ENCODE measurements around the gene CFAP45. TPM values are rescaled to one million over a fixed set of nuclear protein-coding genes. Genes with fewer than 3 reads are reported as not detected.

Gene CFAP45
- total RNA-seq, 1 donor from 2014 or later = 1.7 TPM

DNA sequence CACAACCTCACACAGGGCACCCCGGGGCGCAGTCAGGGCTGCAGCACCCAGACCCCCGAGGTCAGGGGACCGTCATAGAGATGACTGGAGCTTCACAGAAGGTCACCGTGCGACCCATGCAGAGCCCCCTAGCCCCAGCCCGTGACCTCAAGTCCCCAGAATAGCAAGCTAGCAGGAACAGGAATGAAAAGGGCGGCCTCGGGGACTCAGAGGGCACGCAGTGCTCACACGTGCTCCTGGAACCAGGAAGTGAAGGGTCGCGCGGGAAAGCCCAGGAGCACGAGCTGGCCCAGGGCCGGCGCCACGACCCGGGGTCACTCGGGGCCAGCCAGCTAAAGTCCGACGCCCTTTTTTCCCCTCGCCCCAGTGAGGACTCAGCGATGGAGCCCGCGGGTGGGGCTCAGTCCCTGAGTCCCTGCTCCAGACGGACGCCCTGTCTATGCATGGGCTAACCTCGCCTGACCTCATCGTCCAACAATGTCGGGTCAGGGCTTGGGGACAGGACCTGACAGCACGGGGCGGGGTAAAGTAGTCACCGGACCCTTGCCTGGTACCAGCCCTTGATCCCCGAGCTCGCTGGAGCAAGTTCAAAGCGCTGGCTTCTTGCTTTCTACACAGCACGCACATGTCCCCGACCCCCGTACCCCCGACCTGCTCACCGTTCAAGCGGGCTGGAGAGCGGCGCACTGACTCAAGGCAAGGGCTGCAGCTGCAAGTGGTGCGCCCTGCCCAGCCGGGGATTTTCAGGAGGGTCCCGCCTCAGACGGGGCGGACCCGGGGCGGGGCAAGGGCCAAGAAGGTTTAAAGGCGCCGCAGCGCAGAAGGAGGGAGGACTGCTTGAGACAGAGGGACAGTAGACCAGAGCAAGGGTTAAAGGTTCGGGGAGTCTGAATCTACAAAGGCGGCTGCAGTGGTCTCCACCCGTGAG is 25.1 kb upstream of the CFAP45 start, which contains the start of gene TAGLN2:
TSS of gene TAGLN2 (minus strand) at position 717 of the 928 bp plus-strand sequence. CDS start 4,998 bp downstream, outside the sequence.
- Mint-ChIP-seq H3K36me3 (ENCODE audit: low read depth) (peaks cover 25% of the 10 kb centered on the region), H3K4me1 (ENCODE audit: low read depth) (peaks cover 57% of the 10 kb centered on the region), H3K27ac (peak within 1 kb of the TSS; percentile 99), H3K9me3 (no peaks in the 10 kb centered on the region), H3K27me3 (ENCODE audit: insufficient read depth) (peaks cover 1% of the 10 kb centered on the region), H3K4me3 (peak within 1 kb of the TSS; percentile 94)
- DNase-seq (ENCODE audit: low spot score) = peak; percentile 92
- intact Hi-C loops (cut with micrococcal nuclease) = loop anchor here (1.0 to 10.0 kb wide), 7 partner anchors 11 to 1120 kb away; partner anchors contain the start of genes DCAF8, DUSP23, IGSF8 and PIGM

DNA sequence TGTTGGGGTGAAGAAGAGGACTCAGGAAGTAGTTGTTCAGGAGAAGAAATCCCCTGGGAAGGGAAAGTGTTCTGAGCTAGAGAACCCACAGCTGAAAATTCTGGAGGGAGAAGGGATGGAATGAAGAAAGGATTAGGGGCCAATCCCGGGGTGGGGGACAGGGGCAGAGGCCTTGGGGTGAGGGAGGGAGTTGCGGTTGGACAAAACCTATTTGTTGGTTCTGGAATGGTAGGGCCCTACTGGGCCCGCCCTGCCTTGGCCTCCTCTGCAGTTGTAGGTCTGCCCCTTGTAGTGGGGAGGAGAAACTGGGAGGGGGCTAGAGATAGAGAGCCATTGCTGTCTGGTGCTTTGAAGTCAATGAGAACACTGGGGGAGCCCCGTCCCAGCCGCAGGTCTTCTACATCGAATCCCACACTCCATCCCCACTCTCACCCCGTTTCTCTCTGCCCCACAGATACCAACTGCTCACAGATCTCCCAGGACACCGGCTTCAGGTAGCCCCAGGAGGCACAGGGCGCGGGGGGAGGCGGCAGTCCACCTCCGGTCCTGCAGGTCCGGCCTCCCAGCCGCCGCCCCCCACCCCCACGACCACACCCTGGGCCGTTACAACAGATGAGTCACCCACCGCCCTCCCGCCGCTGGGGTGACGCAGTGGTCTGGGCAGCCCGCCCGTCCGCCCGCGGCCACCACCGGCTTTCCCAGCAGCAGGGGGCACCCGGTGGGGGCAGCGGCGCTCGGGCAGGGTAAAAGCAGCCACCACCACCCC is 24.2 kb upstream of the CFAP45 start:
- Mint-ChIP-seq H3K27me3 (ENCODE audit: insufficient read depth) (peaks cover 1% of the 10 kb centered on the region), H3K27ac (peak overlapping the region; percentile 99), H3K9me3 (no peaks in the 10 kb centered on the region), H3K4me1 (ENCODE audit: low read depth) (peaks cover 57% of the 10 kb centered on the region), H3K36me3 (ENCODE audit: low read depth) (peaks cover 32% of the 10 kb centered on the region), H3K4me3 (peak overlapping the region; percentile 94)
- DNase-seq (ENCODE audit: low spot score) = peak; percentile 60
- intact Hi-C loops (cut with micrococcal nuclease) = loop anchor here (5.0 to 10.0 kb wide), 2 partner anchors 912 to 1121 kb away; partner anchors contain the start of gene USF1

DNA sequence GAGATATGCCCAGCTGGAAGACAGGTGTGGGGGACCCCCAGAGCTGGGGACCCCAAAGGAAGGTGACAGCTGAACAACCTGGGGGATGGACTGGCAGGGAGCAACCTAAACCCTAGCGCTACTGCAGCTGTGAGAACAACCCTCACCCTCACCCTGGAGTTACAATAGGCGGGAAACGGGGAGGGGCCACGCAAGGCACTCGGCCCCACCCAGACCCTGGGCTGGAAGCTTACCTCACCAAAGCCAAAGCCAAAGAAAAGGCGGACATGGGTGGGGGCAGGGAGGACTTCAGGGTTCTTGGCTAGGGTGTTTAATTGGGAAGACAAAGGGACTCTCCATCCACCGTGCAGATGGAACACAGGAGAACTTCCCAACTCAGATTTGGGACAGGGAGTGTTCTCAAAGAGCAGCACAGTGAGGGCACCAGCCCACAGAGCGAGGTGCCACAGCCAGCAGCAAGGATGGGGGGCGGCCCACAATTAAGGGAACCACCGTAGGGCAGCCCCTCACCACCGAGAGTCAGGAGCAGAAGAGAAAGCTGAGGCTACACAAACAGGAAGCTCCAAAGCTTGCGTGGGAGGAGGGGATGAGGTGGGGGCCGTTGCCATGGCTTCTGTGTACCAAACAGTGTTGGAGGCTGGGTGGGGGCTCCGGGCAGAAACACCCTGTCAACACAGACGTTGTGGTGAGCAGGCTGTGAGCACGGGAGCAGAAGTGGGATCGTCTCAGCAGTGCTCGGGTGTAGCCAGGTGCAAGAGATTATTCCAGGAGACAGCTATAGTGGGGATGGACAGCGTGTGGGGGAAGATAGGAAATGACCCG is 23.4 kb upstream of the CFAP45 start:
- H3K4me3 Mint-ChIP-seq = peak overlapping the region; percentile 94
- no peaks in the 10 kb centered on the region for H3K9me3 Mint-ChIP-seq
- peak overlapping the region; percentile 99 for H3K27ac Mint-ChIP-seq
- H3K27me3 Mint-ChIP-seq (ENCODE audit: insufficient read depth) = peaks cover 1% of the 10 kb centered on the region
- intact Hi-C loops (cut with micrococcal nuclease) = loop anchor here (1.0 to 10.0 kb wide), 4 partner anchors 97 to 1121 kb away; partner anchors contain the start of genes SLAMF8 and USF1
- peak; percentile 88 for DNase-seq (ENCODE audit: low spot score)
- peaks cover 38% of the 10 kb centered on the region for H3K36me3 Mint-ChIP-seq (ENCODE audit: low read depth)
- peaks cover 58% of the 10 kb centered on the region for H3K4me1 Mint-ChIP-seq (ENCODE audit: low read depth)

DNA sequence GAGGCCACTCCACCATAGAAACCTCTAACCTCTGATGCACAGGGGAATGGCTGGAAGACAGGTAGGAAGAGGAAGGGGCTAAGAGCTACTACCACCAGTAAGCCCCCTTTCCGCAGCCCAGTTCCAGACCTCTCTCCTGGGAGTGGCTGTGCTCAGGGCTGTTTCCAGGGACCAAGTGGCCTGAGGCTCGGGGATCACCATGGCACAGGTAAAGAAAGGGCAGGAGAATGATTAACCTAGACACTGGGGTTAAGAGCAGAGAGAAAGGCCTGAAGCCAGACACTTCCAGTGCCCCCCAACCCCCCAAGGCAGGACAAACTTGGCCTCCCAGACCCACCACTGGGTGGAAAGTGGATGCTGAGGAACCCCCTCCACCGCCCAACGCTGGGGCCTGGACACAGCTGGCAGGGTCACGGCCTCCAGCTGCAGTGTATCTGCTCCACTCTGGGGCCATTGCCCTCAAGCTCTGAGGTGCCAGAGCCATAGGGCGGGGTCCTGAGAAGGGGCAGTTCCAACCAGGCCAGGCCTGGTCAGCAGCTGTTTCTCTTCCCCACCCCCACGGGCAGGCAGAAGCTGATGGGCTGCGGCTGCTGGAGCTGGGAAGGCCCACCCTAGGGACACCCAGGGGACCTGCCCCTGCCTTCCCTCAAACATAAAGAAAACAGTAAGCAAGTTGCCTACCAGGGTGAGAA is 22.7 kb upstream of the CFAP45 start:
- Mint-ChIP-seq H3K27me3 (ENCODE audit: insufficient read depth) (peaks cover 1% of the 10 kb centered on the region), H3K4me3 (peak overlapping the region; percentile 94), H3K4me1 (ENCODE audit: low read depth) (peaks cover 66% of the 10 kb centered on the region), H3K9me3 (no peaks in the 10 kb centered on the region), H3K27ac (peak overlapping the region; percentile 99), H3K36me3 (ENCODE audit: low read depth) (peaks cover 46% of the 10 kb centered on the region)
- peak; percentile 27 for DNase-seq (ENCODE audit: low spot score)
- intact Hi-C loops (cut with micrococcal nuclease) = loop anchor here (1.0 to 10.0 kb wide), 4 partner anchors 96 to 1122 kb away; partner anchors contain the start of genes SLAMF8 and USF1

DNA sequence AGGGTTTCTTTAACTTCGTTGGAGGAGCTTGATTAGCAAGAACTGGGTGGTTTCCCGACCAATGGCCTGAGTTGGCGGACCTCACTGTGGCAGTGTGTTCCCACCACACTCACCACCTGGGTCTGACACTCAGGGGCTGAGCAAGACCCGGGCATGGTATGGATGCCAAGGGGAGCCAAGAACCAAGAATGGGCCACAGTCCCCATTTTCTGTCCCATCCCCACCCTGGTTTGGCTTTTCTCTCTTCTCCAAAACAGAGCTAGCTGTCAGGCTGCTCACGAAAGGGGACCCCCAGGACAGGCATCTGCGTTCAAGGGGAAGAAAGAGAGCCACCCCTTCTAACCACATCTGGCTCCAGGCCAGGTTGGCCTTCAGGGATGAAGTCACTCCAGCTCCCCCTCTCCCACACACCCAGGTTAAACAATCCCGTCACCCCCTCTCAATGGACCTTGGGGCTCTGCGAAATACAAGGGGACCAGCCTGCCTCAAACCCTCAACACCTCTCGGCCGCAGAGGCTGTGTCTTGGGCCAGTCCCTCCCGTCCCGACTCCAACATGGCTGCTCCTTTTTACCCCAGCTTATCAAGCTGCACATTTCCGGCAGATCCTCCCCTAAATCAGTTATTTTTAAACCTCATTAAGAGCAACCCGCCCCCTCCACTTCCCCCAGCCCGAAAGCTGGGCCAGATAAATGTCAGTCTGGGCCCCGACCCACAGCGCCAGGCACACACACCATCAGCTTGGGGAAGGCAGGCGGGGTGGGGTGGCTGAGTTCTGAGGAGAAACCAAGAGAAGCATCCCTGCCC is 21.9 kb upstream of the CFAP45 start:
- peak overlapping the region; percentile 94 for H3K4me3 Mint-ChIP-seq
- H3K36me3 Mint-ChIP-seq (ENCODE audit: low read depth) = peaks cover 50% of the 10 kb centered on the region
- peak overlapping the region; percentile 99 for H3K27ac Mint-ChIP-seq
- no peaks in the 10 kb centered on the region for H3K9me3 Mint-ChIP-seq
- peaks cover 1% of the 10 kb centered on the region for H3K27me3 Mint-ChIP-seq (ENCODE audit: insufficient read depth)
- peak; percentile 19 for DNase-seq (ENCODE audit: low spot score)
- intact Hi-C loops (cut with micrococcal nuclease) = loop anchor here (5.0 to 10.0 kb wide), 2 partner anchors 910 to 1123 kb away; partner anchors contain the start of gene USF1
- H3K4me1 Mint-ChIP-seq (ENCODE audit: low read depth) = peaks cover 70% of the 10 kb centered on the region

DNA sequence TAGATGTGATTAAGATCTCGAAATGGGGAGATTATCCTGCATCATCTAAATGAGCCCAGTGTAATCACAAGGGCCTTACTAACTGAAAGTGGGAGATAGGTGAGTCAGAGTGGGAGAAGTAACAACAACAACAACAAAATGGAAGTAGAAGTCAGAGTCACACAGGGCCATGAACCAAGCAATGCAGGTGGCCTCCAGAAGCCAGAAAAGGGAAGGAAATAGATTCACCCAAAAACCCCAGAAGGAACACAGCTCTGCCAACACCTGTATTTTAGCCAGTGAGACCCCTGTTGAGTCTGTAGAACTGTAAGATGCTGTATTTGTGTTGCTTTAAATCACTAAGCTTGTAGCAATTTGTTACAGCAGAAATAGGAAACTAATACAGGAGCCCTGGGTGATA is 21.3 kb upstream of the CFAP45 start:
- H3K27ac Mint-ChIP-seq = peak overlapping the region; percentile 99
- peaks cover 55% of the 10 kb centered on the region for H3K36me3 Mint-ChIP-seq (ENCODE audit: low read depth)
- peak; percentile 27 for DNase-seq (ENCODE audit: low spot score)
- H3K27me3 Mint-ChIP-seq (ENCODE audit: insufficient read depth) = peaks cover 1% of the 10 kb centered on the region
- peak overlapping the region; percentile 94 for H3K4me3 Mint-ChIP-seq
- intact Hi-C loops (cut with micrococcal nuclease) = loop anchor here (5.0 to 10.0 kb wide), 2 partner anchors 909 to 1124 kb away; partner anchors contain the start of gene USF1
- no peaks in the 10 kb centered on the region for H3K9me3 Mint-ChIP-seq
- peaks cover 63% of the 10 kb centered on the region for H3K4me1 Mint-ChIP-seq (ENCODE audit: low read depth)

DNA sequence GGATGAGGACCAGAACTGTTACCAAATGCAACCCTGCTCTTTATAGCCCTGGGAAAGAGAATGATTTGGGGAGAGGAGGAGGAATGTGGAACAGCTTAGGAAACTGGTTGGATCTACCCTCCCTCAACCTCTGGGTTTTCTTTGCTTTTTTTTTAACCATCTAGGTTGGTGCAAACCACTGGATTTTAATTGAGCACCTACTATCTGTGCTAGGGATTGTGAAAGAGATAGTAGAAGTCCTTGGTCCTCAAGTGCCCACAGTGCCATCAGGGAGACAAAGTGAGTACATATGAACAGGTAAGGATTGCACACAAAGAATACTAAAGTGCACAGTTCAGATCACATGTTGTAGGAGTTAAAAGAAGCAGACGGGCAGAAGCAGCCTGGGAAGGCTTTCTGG is 20.7 kb upstream of the CFAP45 start:
- Mint-ChIP-seq H3K4me1 (ENCODE audit: low read depth) (peaks cover 57% of the 10 kb centered on the region), H3K4me3 (peak overlapping the region; percentile 94), H3K27me3 (ENCODE audit: insufficient read depth) (peaks cover 1% of the 10 kb centered on the region), H3K36me3 (ENCODE audit: low read depth) (peaks cover 58% of the 10 kb centered on the region), H3K27ac (peak overlapping the region; percentile 99), H3K9me3 (no peaks in the 10 kb centered on the region)
- DNase-seq (ENCODE audit: low spot score) = no peak
- intact Hi-C loops (cut with micrococcal nuclease) = loop anchor here (5.0 to 10.0 kb wide), 2 partner anchors 908 to 1124 kb away; partner anchors contain the start of gene USF1

DNA sequence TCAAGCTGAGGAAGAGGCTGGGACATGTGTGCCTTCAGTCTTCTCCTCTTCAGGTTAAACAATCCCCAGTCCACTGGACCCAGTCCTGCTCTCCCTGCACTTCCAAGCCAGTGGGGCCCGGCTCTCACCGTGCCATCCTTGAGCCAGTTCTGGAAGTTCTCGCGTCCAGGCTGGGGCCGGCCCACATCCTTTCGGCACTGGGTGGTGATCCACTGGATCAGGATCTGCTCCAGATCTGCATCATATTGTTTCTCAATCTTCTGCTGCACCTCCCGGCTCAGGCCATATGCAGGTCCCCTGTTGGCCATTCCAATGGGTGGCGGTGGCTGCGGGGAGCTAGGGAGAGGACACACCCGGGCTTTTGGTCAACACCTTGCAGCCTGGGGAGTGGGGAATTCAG is 20.2 kb upstream of the CFAP45 start:
- no peak for DNase-seq (ENCODE audit: low spot score)
- Mint-ChIP-seq H3K27ac (peak overlapping the region; percentile 99), H3K9me3 (no peaks in the 10 kb centered on the region), H3K4me3 (no peak overlapping the region), H3K36me3 (ENCODE audit: low read depth) (peaks cover 58% of the 10 kb centered on the region), H3K4me1 (ENCODE audit: low read depth) (peaks cover 53% of the 10 kb centered on the region), H3K27me3 (ENCODE audit: insufficient read depth) (peaks cover 1% of the 10 kb centered on the region)
- intact Hi-C loops (cut with micrococcal nuclease) = loop anchor here (5.0 to 10.0 kb wide), 2 partner anchors 908 to 1125 kb away; partner anchors contain the start of gene USF1

DNA sequence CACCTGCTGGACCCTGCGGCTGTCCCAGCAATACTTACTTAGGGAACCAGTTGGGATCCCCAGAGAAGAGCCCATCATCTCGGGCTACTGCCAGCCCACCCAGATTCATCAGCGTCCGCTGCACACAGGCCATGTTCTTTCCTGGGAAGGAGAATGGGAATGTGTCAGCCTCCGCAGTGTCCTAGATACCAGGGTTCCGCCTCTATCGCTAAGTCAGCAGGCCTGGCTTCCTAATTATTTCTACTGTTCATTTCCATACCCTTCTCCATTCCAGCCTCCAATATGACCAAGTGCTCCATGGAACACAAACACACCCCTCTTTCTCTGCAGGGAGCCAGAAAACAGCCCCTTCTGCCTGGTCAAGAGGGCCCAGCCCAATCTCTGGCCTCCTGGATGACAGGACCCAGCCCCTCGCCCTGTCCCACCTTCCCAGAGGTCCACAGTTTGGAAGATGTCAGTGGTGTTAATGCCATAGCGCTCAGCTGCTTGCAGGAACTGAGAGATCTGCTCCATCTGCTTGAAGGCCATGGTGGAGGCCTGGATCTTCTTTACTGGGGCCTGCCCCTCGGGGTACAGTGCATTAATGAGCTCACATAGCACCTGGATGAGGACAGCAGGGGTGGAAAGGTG is 19.4 kb upstream of the CFAP45 start:
- no peak for DNase-seq (ENCODE audit: low spot score)
- intact Hi-C loops (cut with micrococcal nuclease) = no loop called here
- Mint-ChIP-seq H3K27ac (no peak overlapping the region), H3K36me3 (ENCODE audit: low read depth) (peaks cover 61% of the 10 kb centered on the region), H3K4me1 (ENCODE audit: low read depth) (peaks cover 55% of the 10 kb centered on the region), H3K27me3 (ENCODE audit: insufficient read depth) (peaks cover 1% of the 10 kb centered on the region), H3K4me3 (no peak overlapping the region), H3K9me3 (no peaks in the 10 kb centered on the region)

DNA sequence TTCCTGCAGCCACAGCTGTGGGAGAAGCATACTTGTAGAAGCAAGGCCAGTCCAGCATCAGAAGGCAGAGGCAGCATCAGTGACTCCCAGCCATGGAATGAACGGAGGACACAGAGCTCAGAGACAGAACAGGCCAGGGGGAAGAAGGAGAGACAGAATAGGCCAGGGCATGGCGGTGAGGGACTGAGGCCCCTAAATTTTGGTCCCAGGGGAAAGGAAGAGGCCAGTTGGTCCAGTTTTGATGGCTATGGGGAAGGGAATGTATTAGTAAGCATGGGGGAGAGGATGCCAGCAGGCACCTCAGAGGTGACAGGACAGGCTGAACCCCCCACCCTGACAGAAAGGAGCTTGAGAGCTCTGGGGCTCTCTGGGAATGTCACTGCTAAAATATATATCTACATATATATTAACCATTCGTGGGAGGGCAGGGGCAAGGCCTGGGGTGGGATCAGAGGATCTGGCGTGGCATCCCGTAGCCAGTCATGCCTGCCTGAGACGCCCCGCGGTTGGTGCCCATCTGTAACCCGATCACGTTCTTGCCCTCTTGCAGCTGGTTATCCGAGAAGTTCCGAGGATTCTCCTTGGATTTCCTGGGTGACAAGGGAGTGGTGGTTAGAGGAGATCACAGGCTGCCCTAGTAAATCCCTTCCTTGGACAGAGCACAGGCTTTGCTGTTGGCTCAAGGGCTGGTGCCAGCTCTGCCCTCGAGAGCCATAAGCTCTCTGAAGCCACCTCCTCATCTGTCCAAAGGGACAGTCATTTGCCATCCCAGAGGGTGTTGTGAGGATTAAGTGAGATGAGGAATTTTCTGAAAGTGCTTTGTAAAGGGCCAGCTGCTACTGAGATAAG is 18.6 kb upstream of the CFAP45 start:
- no peak for DNase-seq (ENCODE audit: low spot score)
- peaks cover 56% of the 10 kb centered on the region for H3K4me1 Mint-ChIP-seq (ENCODE audit: low read depth)
- H3K36me3 Mint-ChIP-seq (ENCODE audit: low read depth) = peaks cover 64% of the 10 kb centered on the region
- H3K27me3 Mint-ChIP-seq (ENCODE audit: insufficient read depth) = no peaks in the 10 kb centered on the region
- H3K4me3 Mint-ChIP-seq = no peak overlapping the region
- no peaks in the 10 kb centered on the region for H3K9me3 Mint-ChIP-seq
- intact Hi-C loops (cut with micrococcal nuclease) = no loop called here
- H3K27ac Mint-ChIP-seq = peak overlapping the region; percentile 56
